AG09319 (cell line): Measurements from ENCODE around the gene PDZD11.
"Not testable (repeated sequence)": the region's sequence is repeated elsewhere in the genome, so short reads cannot be mapped to it uniquely, and the experiment has no call there.

Experiments used
- DNase-seq: peaks from one replicate; pipeline ENCODE4 v3.0.0-alpha.2; 2010; ENCODE audit warnings: low read depth; ENCODE audit errors: extremely low read depth
- TF ChIP-seq, protein P1 (sequence below): IDR thresholded peaks from 2 replicates; pipeline ENCODE4 v1.5.1; 2011; ENCODE audit warnings: low read depth, mild to moderate bottlenecking, inconsistent platforms, low read length, moderate library complexity

The PDZD11 gene

DNA sequence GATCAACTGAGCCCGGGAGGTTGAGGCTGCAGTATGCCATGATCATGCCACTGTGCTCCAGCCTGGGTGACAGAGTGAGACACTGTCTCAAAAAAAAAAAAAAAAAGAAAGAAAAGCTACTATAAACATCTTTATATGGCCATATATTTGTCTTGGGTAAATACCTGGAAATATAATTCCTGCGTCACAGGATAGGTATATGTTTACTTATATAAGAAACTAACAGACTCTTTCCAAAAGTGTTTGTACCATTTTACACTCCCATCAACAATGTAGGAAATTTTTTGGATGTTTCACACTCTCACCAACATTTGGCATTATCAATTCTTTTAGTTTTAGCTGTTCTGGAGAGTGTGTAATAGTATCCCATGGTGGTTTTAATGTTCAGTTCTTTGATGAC, 42.5 kb downstream of the PDZD11 start:
- TF ChIP-seq, protein P1, sequence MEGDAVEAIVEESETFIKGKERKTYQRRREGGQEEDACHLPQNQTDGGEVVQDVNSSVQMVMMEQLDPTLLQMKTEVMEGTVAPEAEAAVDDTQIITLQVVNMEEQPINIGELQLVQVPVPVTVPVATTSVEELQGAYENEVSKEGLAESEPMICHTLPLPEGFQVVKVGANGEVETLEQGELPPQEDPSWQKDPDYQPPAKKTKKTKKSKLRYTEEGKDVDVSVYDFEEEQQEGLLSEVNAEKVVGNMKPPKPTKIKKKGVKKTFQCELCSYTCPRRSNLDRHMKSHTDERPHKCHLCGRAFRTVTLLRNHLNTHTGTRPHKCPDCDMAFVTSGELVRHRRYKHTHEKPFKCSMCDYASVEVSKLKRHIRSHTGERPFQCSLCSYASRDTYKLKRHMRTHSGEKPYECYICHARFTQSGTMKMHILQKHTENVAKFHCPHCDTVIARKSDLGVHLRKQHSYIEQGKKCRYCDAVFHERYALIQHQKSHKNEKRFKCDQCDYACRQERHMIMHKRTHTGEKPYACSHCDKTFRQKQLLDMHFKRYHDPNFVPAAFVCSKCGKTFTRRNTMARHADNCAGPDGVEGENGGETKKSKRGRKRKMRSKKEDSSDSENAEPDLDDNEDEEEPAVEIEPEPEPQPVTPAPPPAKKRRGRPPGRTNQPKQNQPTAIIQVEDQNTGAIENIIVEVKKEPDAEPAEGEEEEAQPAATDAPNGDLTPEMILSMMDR: no peak
- DNase-seq: no peak

DNA sequence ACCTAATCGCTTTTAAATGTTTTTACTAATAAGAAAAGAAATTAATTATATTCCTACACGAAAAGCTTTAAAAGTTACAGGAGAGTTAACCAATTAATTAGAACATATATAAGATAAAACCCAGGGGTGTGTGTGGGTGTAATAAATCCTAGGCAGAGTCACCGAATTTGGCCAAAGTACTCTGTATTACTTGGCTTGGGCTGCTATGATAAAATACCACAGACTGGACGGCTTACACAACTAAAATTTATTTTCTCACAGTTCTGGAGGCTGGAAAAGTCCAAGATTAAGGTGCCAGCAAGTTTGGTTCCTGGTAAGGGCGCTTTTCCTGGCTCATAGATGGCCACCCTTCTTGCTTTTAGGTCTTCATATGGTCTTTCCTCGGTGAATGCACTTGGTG, 44.8 kb downstream of the PDZD11 start:
- TF ChIP-seq, protein P1: no peak

DNA sequence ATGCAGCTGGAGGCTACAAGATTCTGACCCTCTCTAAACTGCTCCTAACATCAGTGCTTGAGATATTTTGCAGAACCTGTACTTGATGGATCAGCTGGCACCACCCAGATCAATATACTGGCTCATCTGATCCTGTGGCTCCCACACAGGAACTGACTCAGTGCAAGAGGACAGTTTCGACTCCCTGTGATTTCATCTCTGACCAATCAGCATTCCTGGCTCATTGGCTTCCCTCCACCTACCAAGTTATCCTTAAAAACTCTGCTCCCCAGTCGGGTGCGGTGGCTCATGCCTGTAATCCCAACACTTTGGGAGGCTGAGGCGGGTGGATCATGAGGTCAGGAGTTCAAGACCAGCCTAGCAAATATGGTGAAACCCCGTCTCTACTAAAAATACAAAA, 46.1 kb downstream of the PDZD11 start:
- DNase-seq: not testable (repeated sequence)

More for the DNA sequence above, 44.8 kb downstream of the PDZD11 start:
- DNase-seq: no peak

DNA sequence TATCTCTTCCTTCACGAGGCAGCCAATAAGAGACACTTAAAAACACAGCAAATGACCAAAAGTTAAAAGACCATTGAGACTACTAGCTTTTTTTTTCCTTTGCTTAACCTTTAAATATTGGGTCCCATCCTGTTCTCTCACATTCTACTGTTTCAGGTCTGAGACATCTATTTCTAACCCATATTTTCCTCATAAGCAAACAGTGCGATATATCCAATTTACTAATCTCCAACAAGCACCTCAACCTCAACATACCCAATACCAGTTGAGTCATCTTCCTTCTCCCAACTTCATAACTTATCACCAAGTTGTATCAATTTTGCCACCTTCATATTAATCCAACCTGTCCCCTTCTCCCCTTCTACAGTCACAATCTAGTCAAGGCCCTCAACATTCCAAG, 48.2 kb downstream of the PDZD11 start:
- DNase-seq: no peak
- TF ChIP-seq, protein P1: no peak

DNA sequence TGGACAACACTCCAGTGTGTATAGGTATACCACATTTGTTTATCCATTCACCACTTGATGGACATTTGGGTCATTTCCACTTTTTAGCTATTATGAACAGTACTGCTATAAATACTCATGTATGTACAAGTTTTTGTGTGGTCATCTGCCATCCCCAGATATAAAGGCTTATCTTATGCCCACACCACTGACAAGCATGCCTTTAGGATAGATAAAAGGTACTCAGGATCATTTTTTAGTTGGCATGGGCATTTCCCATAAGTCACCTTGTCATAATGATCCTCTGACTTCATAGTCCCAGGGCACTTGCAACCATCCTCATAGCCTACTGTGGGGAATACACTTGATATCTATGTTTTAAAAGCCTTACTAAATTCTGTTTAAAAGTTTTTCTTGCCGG, 49.0 kb downstream of the PDZD11 start:
- DNase-seq: no peak
- TF ChIP-seq, protein P1: no peak
